Astrocyte (in vitro differentiated cells and primary cell): Measurements from ENCODE around the gene NLN. TPM values are rescaled to one million over a fixed set of nuclear protein-coding genes. Genes with fewer than 3 reads are reported as not detected.
A peak's percentile ranks its signal among the peaks of the same experiment; 100 is the strongest.

Experiments
- DNase-seq: peaks from one replicate; pipeline ENCODE4 v3.0.0-alpha.2; 2010; ENCODE audit warnings: low read depth
- FAIRE-seq: peaks from 2 replicates; lab custom pipeline; 2011; peaks lifted over from hg19 to GRCh38; lab: Jason Lieb, UNC
- H2AFZ ChIP-seq: 2 replicates; pipeline ENCODE4 v1.6.0; 2012; ENCODE audit warnings: low read depth, low read length, inconsistent platforms
- H3K27ac ChIP-seq: 2 replicates; pipeline ENCODE4 v1.5.1; 2011; ENCODE audit warnings: low read depth, low read length, inconsistent platforms
- H3K27me3 ChIP-seq: 2 replicates; pipeline ENCODE4 v1.6.0; 2011; ENCODE audit warnings: low read length, inconsistent platforms; ENCODE audit not compliant: insufficient read depth
- H3K36me3 ChIP-seq: 2 replicates; pipeline ENCODE4 v1.5.1; 2011; ENCODE audit warnings: low read length, inconsistent platforms; ENCODE audit not compliant: insufficient read depth
- H3K4me1 ChIP-seq: 2 replicates; pipeline ENCODE4 v1.5.1; 2011; ENCODE audit warnings: low read length, inconsistent platforms; ENCODE audit not compliant: insufficient read depth
- H3K4me2 ChIP-seq: 2 replicates; pipeline ENCODE4 v1.6.0; 2012; ENCODE audit warnings: low read length, inconsistent platforms
- H3K4me3 ChIP-seq: 2 replicates; pipeline ENCODE4 v1.5.1; 2011; ENCODE audit warnings: low read depth, mild to moderate bottlenecking, low read length, inconsistent platforms; ENCODE audit not compliant: insufficient read depth
- H3K79me2 ChIP-seq: 2 replicates; pipeline ENCODE4 v1.6.0; 2012; ENCODE audit warnings: mild to moderate bottlenecking, low read length, inconsistent platforms; ENCODE audit not compliant: insufficient read depth
- H3K9ac ChIP-seq: 2 replicates; pipeline ENCODE4 v1.6.0; 2012; ENCODE audit warnings: mild to moderate bottlenecking, low read length, inconsistent platforms
- H3K9me3 ChIP-seq: 2 replicates; pipeline ENCODE4 v1.5.1; 2012; ENCODE audit warnings: low read depth, mild to moderate bottlenecking, low read length, inconsistent platforms; ENCODE audit not compliant: insufficient read depth
- H4K20me1 ChIP-seq: 2 replicates; pipeline ENCODE4 v1.6.0; 2012; ENCODE audit warnings: low read length, inconsistent platforms; ENCODE audit not compliant: insufficient read depth
- H3K27ac Mint-ChIP-seq: one replicate; pipeline ENCODE4 v1.8.0; 2021; ENCODE audit warnings: mild to moderate bottlenecking, mixed read lengths; ENCODE audit not compliant: unreplicated experiment
- H3K27me3 Mint-ChIP-seq: one replicate; pipeline ENCODE4 v1.8.0; 2021; ENCODE audit warnings: low read depth, mixed read lengths; ENCODE audit not compliant: unreplicated experiment
- H3K36me3 Mint-ChIP-seq: one replicate; pipeline ENCODE4 v1.8.0; 2021; ENCODE audit warnings: low read depth, mixed read lengths; ENCODE audit not compliant: unreplicated experiment
- H3K4me1 Mint-ChIP-seq: one replicate; pipeline ENCODE4 v1.8.0; 2021; ENCODE audit warnings: low read depth, mixed read lengths; ENCODE audit not compliant: unreplicated experiment
- H3K4me3 Mint-ChIP-seq: one replicate; pipeline ENCODE4 v1.8.0; 2021; ENCODE audit warnings: mild to moderate bottlenecking, moderate library complexity, mixed read lengths; ENCODE audit not compliant: unreplicated experiment
- H3K9me3 Mint-ChIP-seq: one replicate; pipeline ENCODE4 v1.8.0; 2021; ENCODE audit warnings: mild to moderate bottlenecking, mixed read lengths; ENCODE audit not compliant: unreplicated experiment
- CTCF ChIP-seq: IDR thresholded peaks from 2 replicates; pipeline ENCODE4 v1.5.1; 2011; ENCODE audit warnings: low read depth, mild to moderate bottlenecking, inconsistent platforms, low read length, moderate library complexity; ENCODE audit not compliant: insufficient read depth
- EZH2 ChIP-seq: IDR thresholded peaks from 2 replicates; pipeline ENCODE4 v1.6.1; 2012; ENCODE audit warnings: mild to moderate bottlenecking, low read length, inconsistent platforms; ENCODE audit not compliant: insufficient read depth
- total RNA-seq: library from RNA; stranded (reverse); gene quantifications from 2 replicates; pipeline ENCODE4 v1.2.1, GENCODE V29; 2021

NLN gene
- total RNA-seq, 1 donor from 2014 or later, result 65.2 TPM

- H3K27ac ChIP-seq, result peak overlapping the region; percentile 31
- peak overlapping the region; percentile 16 for H3K4me2 ChIP-seq
- peaks cover 12% of the 10 kb centered on the region for H3K4me1 ChIP-seq
- Mint-ChIP-seq H3K4me3 (no peak overlapping the region), H3K36me3 (no peaks in the 10 kb centered on the region), H3K27ac (no peak overlapping the region), H3K27me3 (no peaks in the 10 kb centered on the region), H3K4me1 (peaks cover 12% of the 10 kb centered on the region), H3K9me3 (peaks cover 3% of the 10 kb centered on the region)
- no peaks in the 10 kb centered on the region for H3K27me3 ChIP-seq
- DNase-seq (peak; percentile 79), FAIRE-seq (peak; percentile 59)
- no peak overlapping the region for H3K9ac ChIP-seq
- H4K20me1 ChIP-seq, result no peaks in the 10 kb centered on the region
- no peak for TF ChIP-seq CTCF
- TF ChIP-seq EZH2, result no peak
- no peak overlapping the region for H3K4me3 ChIP-seq
- no peaks in the 10 kb centered on the region for H3K36me3 ChIP-seq
- H2AFZ ChIP-seq, result no peak overlapping the region
- peaks cover 6% of the 10 kb centered on the region for H3K9me3 ChIP-seq
- H3K79me2 ChIP-seq, result no peaks in the 10 kb centered on the region
These were observed 151.3 kb downstream of the NLN start for GRCh38 chr5:65873181-65873750.

GRCh38 chr5:65874241-65874640 is 152.2 kb downstream of the NLN start:
- no peak overlapping the region for H3K9ac ChIP-seq
- peaks cover 7% of the 10 kb centered on the region for H3K9me3 ChIP-seq
- no peak overlapping the region for H2AFZ ChIP-seq
- DNase-seq (peak; percentile 65), FAIRE-seq (no peak)
- H3K4me1 ChIP-seq, result peaks cover 12% of the 10 kb centered on the region
- no peak overlapping the region for H3K27ac ChIP-seq
- H3K27ac Mint-ChIP-seq, result no peak overlapping the region
- no peak for TF ChIP-seq EZH2
- TF ChIP-seq CTCF, result no peak
- H3K4me1 Mint-ChIP-seq, result peaks cover 12% of the 10 kb centered on the region
- H4K20me1 ChIP-seq, result no peaks in the 10 kb centered on the region
- no peaks in the 10 kb centered on the region for H3K27me3 Mint-ChIP-seq
- no peaks in the 10 kb centered on the region for H3K79me2 ChIP-seq
- H3K4me2 ChIP-seq, result peak overlapping the region; percentile 12
- H3K9me3 Mint-ChIP-seq, result peaks cover 3% of the 10 kb centered on the region
- no peaks in the 10 kb centered on the region for H3K36me3 Mint-ChIP-seq
- no peaks in the 10 kb centered on the region for H3K36me3 ChIP-seq
- H3K4me3 ChIP-seq, result no peak overlapping the region
- no peak overlapping the region for H3K4me3 Mint-ChIP-seq
- H3K27me3 ChIP-seq, result no peaks in the 10 kb centered on the region

GRCh38 chr5:65876496-65876895 is 154.5 kb downstream of the NLN start:
- no peaks in the 10 kb centered on the region for H3K79me2 ChIP-seq
- H3K36me3 Mint-ChIP-seq, result no peaks in the 10 kb centered on the region
- FAIRE-seq (no peak), DNase-seq (no peak)
- no peak overlapping the region for H3K9ac ChIP-seq
- no peaks in the 10 kb centered on the region for H3K27me3 Mint-ChIP-seq
- peaks cover 3% of the 10 kb centered on the region for H3K9me3 Mint-ChIP-seq
- peaks cover 16% of the 10 kb centered on the region for H3K4me1 ChIP-seq
- H3K9me3 ChIP-seq, result peaks cover 7% of the 10 kb centered on the region
- H3K27ac Mint-ChIP-seq, result no peak overlapping the region
- no peaks in the 10 kb centered on the region for H3K36me3 ChIP-seq
- H3K4me2 ChIP-seq, result no peak overlapping the region
- H3K4me3 Mint-ChIP-seq, result no peak overlapping the region
- peaks cover 13% of the 10 kb centered on the region for H3K4me1 Mint-ChIP-seq
- H2AFZ ChIP-seq, result no peak overlapping the region
- no peak overlapping the region for H3K4me3 ChIP-seq
- no peaks in the 10 kb centered on the region for H3K27me3 ChIP-seq
- TF ChIP-seq EZH2 (no peak), CTCF (no peak)
- no peaks in the 10 kb centered on the region for H4K20me1 ChIP-seq
- H3K27ac ChIP-seq, result no peak overlapping the region
